IMR-90 (cell line): Measurements from ENCODE around the gene OAS3. TPM values are rescaled to one million over a fixed set of nuclear protein-coding genes. Genes with fewer than 3 reads are reported as not detected.

Experiments
- ATAC-seq: fragments of 200-7000 bp; cut with Tn5 transposase; 2 replicates; pipeline ENCODE4 v1.9.1; 2020; ENCODE audit warnings: low read depth, mild to moderate bottlenecking, moderate library complexity
- BruUV-seq: library from RNA; stranded (reverse); fragments of 400-500 nt; replicated peaks from 2 replicates; lab custom pipeline; 2021; lab: Mats Ljungman, UMichigan
- CTCF ChIA-PET: fragments of 300-600 bp; formaldehyde crosslinking; extraction: SDS; loops from one replicate; lab custom pipeline; 2021; ENCODE audit warnings: antibody characterized with exemption; lab: Yijun Ruan, JAX
- POLR2A ChIA-PET: fragments of 300-600 bp; sonication (Branson Sonifier 250); formaldehyde crosslinking; loops from one replicate; lab custom pipeline; 2022; ENCODE audit warnings: antibody characterized with exemption; ENCODE audit not compliant: unreplicated experiment; lab: Charles Lee
- DNase-seq: peaks from one replicate; pipeline ENCODE4 v3.0.0; 2013
- H2AFZ ChIP-seq: replicated peaks from 2 replicates; pipeline ENCODE3; 2013; ENCODE audit warnings: low read length, mild to moderate bottlenecking; ENCODE audit not compliant: poor library complexity
- H2AK5ac ChIP-seq: 2 replicates; pipeline ENCODE4 v1.6.1; 2013; ENCODE audit warnings: low read depth, low read length, inconsistent platforms
- H2AK9ac ChIP-seq: replicated peaks from 2 replicates; pipeline ENCODE3; 2013; ENCODE audit warnings: mild to moderate bottlenecking, low read depth, low read length, moderate library complexity; ENCODE audit not compliant: poor library complexity
- H2BK120ac ChIP-seq: 2 replicates; pipeline ENCODE4 v1.6.1; 2013; ENCODE audit warnings: low read depth, low read length, inconsistent platforms
- H2BK15ac ChIP-seq: 3 replicates; pipeline ENCODE4 v1.6.1; 2013; ENCODE audit warnings: low read depth, low read length, inconsistent platforms
- H2BK20ac ChIP-seq: 2 replicates; pipeline ENCODE4 v1.6.1; 2013; ENCODE audit warnings: low read depth, mild to moderate bottlenecking, inconsistent platforms, low read length, moderate library complexity
- H2BK5ac ChIP-seq: 2 replicates; pipeline ENCODE4 v1.6.1; 2013; ENCODE audit warnings: mild to moderate bottlenecking, low read depth, low read length, inconsistent platforms; ENCODE audit not compliant: poor library complexity, severe bottlenecking
- H3K14ac ChIP-seq: replicated peaks from 2 replicates; pipeline ENCODE4 v1.6.1; 2013; ENCODE audit warnings: low read depth, low read length, inconsistent platforms
- H3K18ac ChIP-seq: 2 replicates; pipeline ENCODE4 v1.6.1; 2013; ENCODE audit warnings: low read depth, low read length, control low read depth
- H3K23ac ChIP-seq: 2 replicates; pipeline ENCODE4 v1.6.1; 2013; ENCODE audit warnings: low read depth, low read length, inconsistent platforms
- H3K27ac ChIP-seq: 2 replicates; pipeline ENCODE4 v1.5.1; 2013; ENCODE audit warnings: mild to moderate bottlenecking, control low read depth, low read length; ENCODE audit not compliant: insufficient read depth
- H3K27me3 ChIP-seq: 2 replicates; pipeline ENCODE4 v1.6.1; 2013; ENCODE audit warnings: low read length; ENCODE audit not compliant: control insufficient read depth, insufficient read depth
- H3K36me3 ChIP-seq: 2 replicates; pipeline ENCODE4 v1.6.1; 2013; ENCODE audit warnings: low read length, mixed read lengths; ENCODE audit not compliant: control insufficient read depth, insufficient read depth
- H3K4ac ChIP-seq: 2 replicates; pipeline ENCODE4 v1.6.1; 2013; ENCODE audit warnings: low read depth, low read length, inconsistent platforms
- H3K4me1 ChIP-seq: 2 replicates; pipeline ENCODE4 v1.6.1; 2013; ENCODE audit warnings: low read length, mixed read lengths; ENCODE audit not compliant: control insufficient read depth, insufficient read depth
- H3K4me2 ChIP-seq: 2 replicates; pipeline ENCODE4 v1.6.1; 2013; ENCODE audit warnings: low read depth, mild to moderate bottlenecking, control low read depth, low read length, moderate library complexity
- H3K4me3 ChIP-seq: 2 replicates; pipeline ENCODE4 v1.5.1; 2013; ENCODE audit warnings: low read depth, mild to moderate bottlenecking, control low read depth, low read length, moderate library complexity; ENCODE audit not compliant: insufficient read depth
- H3K56ac ChIP-seq: 2 replicates; pipeline ENCODE4 v1.6.1; 2013; ENCODE audit warnings: low read length, inconsistent platforms; ENCODE audit not compliant: insufficient read depth; ENCODE audit errors: extremely low read depth
- H3K79me1 ChIP-seq, 2 experiments: 2 replicates each; pipeline ENCODE4 v1.6.1; 2013; ENCODE audit warnings: low read length in 2 of 2, inconsistent platforms in 1 of 2, low read depth in 1 of 2
- H3K9ac ChIP-seq: 2 replicates; pipeline ENCODE4 v1.6.1; 2013; ENCODE audit warnings: low read depth, low read length, control low read depth
- H3K9me1 ChIP-seq: 2 replicates; pipeline ENCODE4 v1.6.1; 2013; ENCODE audit warnings: low read length, inconsistent platforms; ENCODE audit not compliant: insufficient read depth
- H3K9me3 ChIP-seq: 2 replicates; pipeline ENCODE4 v1.6.1; 2013; ENCODE audit warnings: low read length; ENCODE audit not compliant: control insufficient read depth, insufficient read depth
- H4K20me1 ChIP-seq: 2 replicates; pipeline ENCODE4 v1.6.1; 2013; ENCODE audit warnings: low read length, inconsistent platforms; ENCODE audit not compliant: insufficient read depth
- H4K5ac ChIP-seq: 2 replicates; pipeline ENCODE4 v1.6.1; 2013; ENCODE audit warnings: mild to moderate bottlenecking, low read depth, low read length, control low read depth
- H4K8ac ChIP-seq, 2 experiments: 2 replicates each; pipeline ENCODE4 v1.6.1; 2013; ENCODE audit warnings: low read depth in 2 of 2, low read length in 2 of 2, control low read depth in 1 of 2, inconsistent platforms in 1 of 2
- H4K91ac ChIP-seq: 2 replicates; pipeline ENCODE4 v1.6.1; 2013; ENCODE audit warnings: low read depth, low read length, inconsistent platforms; ENCODE audit not compliant: insufficient read depth
- SMC3 ChIP-seq: fragments of 150-350 bp; IDR thresholded peaks from 2 replicates; pipeline ENCODE4 v1.6.1; 2016; ENCODE audit warnings: low read depth, mild to moderate bottlenecking, antibody characterized with exemption, low read length, moderate library complexity
- WGBS, 2 experiments: methylation state at CpG; one replicate each; pipeline versions ENCODE4 v1.1.5 to v1.1.7; 2013; ENCODE audit warnings: missing lambda C conversion rate in 2 of 2; ENCODE audit not compliant: insufficient read length in 1 of 2; ENCODE audit errors: extremely low coverage in 2 of 2; 5-methylcytosine and 5-hydroxymethylcytosine counted together
- dilution Hi-C: fragments of 300-500 bp; cut with HindIII; formaldehyde crosslinking; loops from one replicate; pipeline ENCODE4 v1.14.3; 2018; ENCODE audit warnings: low sequenced_read_pairs; ENCODE audit not compliant: unreplicated experiment
- in situ Hi-C: fragments of 300-500 bp; cut with MboI; formaldehyde crosslinking; loops from 3 replicates; pipeline ENCODE4 v1.14.3; 2019; ENCODE audit warnings: low sequenced_read_pairs, inconsistent platforms, mixed read lengths
- intact Hi-C: fragments of 100-400 bp; cut with micrococcal nuclease; formaldehyde crosslinking; loops from 2 replicates; pipeline ENCODE4 v1.10.0; 2022
- polyA plus RNA-seq, 3 experiments: library from polyadenylated mRNA; depleted of rRNA; stranded (reverse); fragments of >200 nt; gene quantifications; 2 replicates each; pipeline ENCODE4 v1.2.3, GENCODE V29; 2012; ENCODE audit warnings: low replicate concordance in 1 of 3
- total RNA-seq: library from RNA; depleted of rRNA; stranded (reverse); fragments of >200 nt; gene quantifications from 2 replicates; pipeline ENCODE4 v1.2.3, GENCODE V29; 2012

The OAS3 gene
- total and polyA plus RNA-seq, 2 of the 4 experiments (the other 2 are of a cell fraction), result 4.1 to 7.8 TPM

DNA sequence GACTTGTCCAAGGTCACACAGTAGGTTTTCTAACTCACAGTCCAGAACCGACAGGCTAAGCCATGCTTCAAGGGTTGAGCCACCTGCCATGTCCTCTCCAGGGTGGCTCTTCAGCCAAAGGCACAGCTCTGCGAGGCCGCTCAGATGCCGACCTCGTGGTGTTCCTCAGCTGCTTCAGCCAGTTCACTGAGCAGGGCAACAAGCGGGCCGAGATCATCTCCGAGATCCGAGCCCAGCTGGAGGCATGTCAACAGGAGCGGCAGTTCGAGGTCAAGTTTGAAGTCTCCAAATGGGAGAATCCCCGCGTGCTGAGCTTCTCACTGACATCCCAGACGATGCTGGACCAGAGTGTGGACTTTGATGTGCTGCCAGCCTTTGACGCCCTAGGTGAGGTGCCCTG, 27.4 kb downstream of the OAS3 start:
- WGBS, 2 experiments, result 95% methylated on average over 8 of the region's 15 CpGs; no CpG with 5 or more reads in 1 of the 2 experiments
- Histone ChIP-seq H3K56ac (no peak overlapping the region), H3K9me1 (peaks cover 3% of the 10 kb centered on the region; the same call in 1 of the 2 replicates), H3K4me1 (no peaks in the 10 kb centered on the region), H4K91ac (no peak overlapping the region), H4K8ac (no peak overlapping the region), H3K36me3 (no peaks in the 10 kb centered on the region; the same call in 1 of the 2 replicates), H3K9ac (no peak overlapping the region), H3K79me1 (no peaks in the 10 kb centered on the region), H3K9me3 (no peaks in the 10 kb centered on the region), H3K18ac (no peak overlapping the region), H3K4me2 (no peak overlapping the region), H4K5ac (no peak overlapping the region), H3K4ac (no peak overlapping the region), H2BK5ac (no peak overlapping the region), H2BK15ac (no peak overlapping the region), H3K27me3 (no peaks in the 10 kb centered on the region), H3K14ac (no peak overlapping the region), H3K4me3 (no peak overlapping the region), H2BK120ac (no peak overlapping the region), H2AFZ (no peak overlapping the region), H4K20me1 (no peaks in the 10 kb centered on the region), H2AK9ac (no peak overlapping the region), H3K23ac (no peak overlapping the region), H3K27ac (no peak overlapping the region), H2BK20ac (no peak overlapping the region), H2AK5ac (no peak overlapping the region)
- POLR2A ChIA-PET, result no interaction called here
- in situ Hi-C loops (no loop called here), intact Hi-C loops (no loop called here), dilution Hi-C loops (no loop called here)
- CTCF ChIA-PET, result no interaction called here
- ATAC-seq (no peak), DNase-seq (no peak)
- TF ChIP-seq SMC3, result no peak
- BruUV-seq, result no TSS peak
